ENCODE data around the gene PRKAR1B. TPM values are rescaled to one million over a fixed set of nuclear protein-coding genes. Genes with fewer than 3 reads are reported as not detected.

Gene PRKAR1B
- total and polyA plus RNA-seq, 10 of the 15 experiments (the other 5 are each of a cell fraction or from before 2014, with no cell fraction given) = 1.4 to 45.6 (median 19.3) TPM

- TF ChIP-seq PKNOX1 (IDR thresholded peaks at IDR 0.05) (no peak), BACH1 (IDR thresholded peaks at IDR 0.05; ENCODE audit: borderline replicate concordance) (no peak), EZH2 (IDR thresholded peaks at IDR 0.05; ENCODE audit: borderline replicate concordance, control insufficient read depth, low read depth, low read length) (no peak), SKIL (IDR thresholded peaks at IDR 0.05; ENCODE audit: low read depth, poor library complexity, severe bottlenecking) (no peak), SRF (IDR thresholded peaks at IDR 0.05; ENCODE audit: low read depth in 2 of 2, low read length in 2 of 2) (no peak), ZNF274 (IDR thresholded peaks at IDR 0.05; ENCODE audit: insufficient read depth, insufficient read length) (no peak), IRF5 (IDR thresholded peaks at IDR 0.05; ENCODE audit: borderline replicate concordance) (no peak), TARDBP (IDR thresholded peaks at IDR 0.05; ENCODE audit: borderline replicate concordance) (0 out of 2 replicates have a peak, but pooled peaks have one; percentile 23), ZNF622 (IDR thresholded peaks at IDR 0.05) (no peak), ATF7 (IDR thresholded peaks at IDR 0.05; ENCODE audit: low read depth) (peak; percentile 64), TBL1XR1 (IDR thresholded peaks at IDR 0.05; ENCODE audit: low read depth, low read length) (no peak), RCOR1 (conservative IDR thresholded peaks at IDR 0.05; ENCODE audit: low read depth, low read length) (peak; percentile 58; the same call in 1 of the 2 replicates), SIN3A (IDR thresholded peaks at IDR 0.05; ENCODE audit: low read depth, low read length) (no peak; the same call in 1 of the 2 replicates), ZBTB33 (IDR thresholded peaks at IDR 0.05) (no peak)
Measured at GRCh38 chr7:522071-522950, 204.8 kb downstream of the PRKAR1B start (continued).

Measured in GM12878 (cell line).